Renal cortex interstitium (tissue), 15 donors: ENCODE results near the gene RBP2. TPM values are rescaled to one million over a fixed set of nuclear protein-coding genes. Genes with fewer than 3 reads are reported as not detected.

Source experiments
- DNase-seq, 11 donors: peaks; one replicate each; pipeline ENCODE4 v3.0.0-alpha.2; 2013; ENCODE audit warnings: low read depth in 9 of 11, low spot score in 4 of 11; ENCODE audit errors: extremely low read depth in 1 of 11
- long read RNA-seq, 16 experiments: transcript quantifications; one replicate each; lab custom pipeline, GENCODE V29; 2026
- polyA plus RNA-seq, 3 donors: library from polyadenylated mRNA; unstranded; fragments of 120-200 nt; gene quantifications; one replicate each; pipeline ENCODE4 v1.2.1, GENCODE V29; 2013; ENCODE audit not compliant: insufficient read length in 3 of 3

The RBP2 gene
- 1 to 10 TPM in 1 of 3 donors, under 1 TPM in 2; 0.30 to 1.8 (median 0.47) TPM for polyA plus RNA-seq
- long read RNA-seq, donor 1, result 0 reads
- long read RNA-seq, donor 2, result 0 reads
- long read RNA-seq, donor 3, partial matches to known transcripts, result 0 of 1 reads
- long read RNA-seq, donor 3, other reads (novel, unspliced or antisense), result 0 of 1 reads
- long read RNA-seq, donor 4, result 0 reads
- long read RNA-seq, donor 5, result 0 reads
- long read RNA-seq, donor 6, result 0 reads
- long read RNA-seq, donor 7, result 0 reads
- long read RNA-seq, donor 8, result 0 reads
- long read RNA-seq, donor 9, result 0 reads
- long read RNA-seq, donor 10, result 0 reads
- long read RNA-seq, donor 11, result 0 reads
- long read RNA-seq, donor 12, transcript RBP2-201 (4 exons, 694 nt), result major isoform, 6 of 6 reads
- long read RNA-seq, donor 12, partial matches to known transcripts, result 0 of 6 reads
- long read RNA-seq, donor 12, other reads (novel, unspliced or antisense), result 0 of 6 reads
- long read RNA-seq, donor 13, result 0 reads
- long read RNA-seq, donor 14, result 0 reads
- long read RNA-seq, donor 15, result 0 reads
- long read RNA-seq, donor 16, result 0 reads

- DNase-seq, result no peak
Observed at GRCh38 chr3:139476348-139476747, at the start of gene RBP2. RBP2 (minus strand) TSS chr3:139476516; CDS start chr3:139476459, 57 bp downstream.

GRCh38 chr3:139524841-139525636 is 48.7 kb upstream of the RBP2 start:
- no peak for DNase-seq

- DNase-seq, result no peak
Observed at GRCh38 chr3:139523718-139524117, 47.4 kb upstream of the RBP2 start.

GRCh38 chr3:139523166-139523565 is 46.9 kb upstream of the RBP2 start:
- no peak for DNase-seq

GRCh38 chr3:139522421-139522820 is 46.1 kb upstream of the RBP2 start:
- no peak for DNase-seq

GRCh38 chr3:139521816-139522215 is 45.5 kb upstream of the RBP2 start:
- DNase-seq, result no peak

- DNase-seq, result no peak
Observed at GRCh38 chr3:139521144-139521543, 44.8 kb upstream of the RBP2 start.

GRCh38 chr3:139519998-139520737 is 43.9 kb upstream of the RBP2 start:
- no peak for DNase-seq

- no peak for DNase-seq
Observed at GRCh38 chr3:139518926-139519842, 42.9 kb upstream of the RBP2 start.

GRCh38 chr3:139518306-139518705 is 42.0 kb upstream of the RBP2 start:
- DNase-seq, result no peak

GRCh38 chr3:139517321-139518065 is 41.2 kb upstream of the RBP2 start:
- no peak for DNase-seq

GRCh38 chr3:139514741-139515140 is 38.4 kb upstream of the RBP2 start:
- no peak for DNase-seq

- DNase-seq, result no peak
Observed at GRCh38 chr3:139509631-139510030, 33.3 kb upstream of the RBP2 start.

- no peak for DNase-seq
Observed at GRCh38 chr3:139506766-139507165, 30.4 kb upstream of the RBP2 start.

- DNase-seq, result no peak
Observed at GRCh38 chr3:139505829-139506386, 29.6 kb upstream of the RBP2 start.

GRCh38 chr3:139499536-139499935 is 23.2 kb upstream of the RBP2 start:
- DNase-seq, result no peak

- no peak for DNase-seq
Observed at GRCh38 chr3:139493826-139494385, 17.6 kb upstream of the RBP2 start.
